ENCODE results near the gene G6PC1.

DNA sequence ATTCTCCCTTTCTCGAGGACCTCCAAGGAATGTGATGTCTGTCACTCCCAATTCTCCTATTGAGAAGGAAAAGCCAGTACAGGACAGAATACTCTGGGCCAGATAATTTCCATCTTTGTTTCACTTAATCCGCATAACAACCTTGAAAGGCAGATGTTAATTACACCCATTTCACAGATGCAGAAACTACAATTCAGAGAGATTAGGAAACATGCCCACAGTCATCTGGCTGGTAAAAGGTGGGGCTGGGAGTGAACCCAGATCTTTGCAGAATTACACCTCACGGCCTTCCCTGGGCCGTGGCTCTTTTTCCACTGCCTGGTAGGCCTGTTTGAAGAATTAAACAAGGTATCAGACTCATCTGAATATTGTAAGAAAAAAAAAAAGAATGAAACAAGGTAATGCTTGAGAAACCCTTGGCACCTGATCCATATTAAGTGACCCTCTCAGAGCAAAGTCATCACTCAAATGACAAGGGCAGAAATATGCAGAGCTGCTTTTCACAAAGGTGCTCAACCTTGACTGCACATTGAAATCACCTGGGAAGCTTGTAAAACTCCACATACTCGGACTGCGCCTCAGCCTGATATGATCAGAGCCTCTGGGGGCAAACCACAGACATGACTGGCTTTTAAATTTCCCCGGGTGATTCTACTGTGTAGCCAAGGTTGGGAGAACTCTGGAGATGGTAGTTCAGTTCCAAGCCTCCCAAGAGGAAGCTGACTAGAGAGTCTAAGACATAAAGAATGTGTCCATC, 16.6 kb upstream of the G6PC1 start:
- TF ChIP-seq, protein P1, sequence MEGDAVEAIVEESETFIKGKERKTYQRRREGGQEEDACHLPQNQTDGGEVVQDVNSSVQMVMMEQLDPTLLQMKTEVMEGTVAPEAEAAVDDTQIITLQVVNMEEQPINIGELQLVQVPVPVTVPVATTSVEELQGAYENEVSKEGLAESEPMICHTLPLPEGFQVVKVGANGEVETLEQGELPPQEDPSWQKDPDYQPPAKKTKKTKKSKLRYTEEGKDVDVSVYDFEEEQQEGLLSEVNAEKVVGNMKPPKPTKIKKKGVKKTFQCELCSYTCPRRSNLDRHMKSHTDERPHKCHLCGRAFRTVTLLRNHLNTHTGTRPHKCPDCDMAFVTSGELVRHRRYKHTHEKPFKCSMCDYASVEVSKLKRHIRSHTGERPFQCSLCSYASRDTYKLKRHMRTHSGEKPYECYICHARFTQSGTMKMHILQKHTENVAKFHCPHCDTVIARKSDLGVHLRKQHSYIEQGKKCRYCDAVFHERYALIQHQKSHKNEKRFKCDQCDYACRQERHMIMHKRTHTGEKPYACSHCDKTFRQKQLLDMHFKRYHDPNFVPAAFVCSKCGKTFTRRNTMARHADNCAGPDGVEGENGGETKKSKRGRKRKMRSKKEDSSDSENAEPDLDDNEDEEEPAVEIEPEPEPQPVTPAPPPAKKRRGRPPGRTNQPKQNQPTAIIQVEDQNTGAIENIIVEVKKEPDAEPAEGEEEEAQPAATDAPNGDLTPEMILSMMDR (IDR thresholded peaks at IDR 0.05), result no peak
- no peak for TF ChIP-seq EZH2 (IDR thresholded peaks at IDR 0.05)
- TF ChIP-seq EZH2phosphoT487 (IDR thresholded peaks at IDR 0.05), result no peak
